ENCODE measurements around the gene DOCK7.

DOCK7 gene

DNA sequence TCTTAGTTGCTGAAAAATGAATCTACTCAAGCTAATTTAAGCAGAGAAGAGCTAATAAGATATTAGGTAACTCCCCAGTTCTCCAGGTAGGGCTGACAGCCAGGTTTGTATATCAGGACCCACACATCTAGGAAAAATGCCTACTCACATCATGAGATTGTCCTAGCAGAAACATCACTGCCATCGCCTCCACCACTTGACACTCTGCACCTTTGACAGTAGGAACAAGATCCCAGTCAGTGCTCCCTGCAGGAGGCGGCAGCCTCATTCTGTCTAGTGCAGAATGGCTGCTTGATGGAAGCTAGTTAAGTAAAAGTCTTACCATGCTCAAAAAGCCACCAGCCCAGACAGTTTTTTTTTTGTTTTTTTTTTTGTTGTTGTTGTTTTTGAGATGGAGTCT lies 282.9 kb downstream of the DOCK7 start:
- Histone ChIP-seq H3K36me3 (ENCODE audit: control insufficient read depth, low read length) (no peaks in the 10 kb centered on the region), H3F3A (ENCODE audit: control insufficient read depth, insufficient read depth) (no peaks in the 10 kb centered on the region), H4K20me1 (ENCODE audit: control insufficient read depth, insufficient read depth, low read depth, low read length) (no peaks in the 10 kb centered on the region), H3K27ac (ENCODE audit: low read depth, low read length) (no peak overlapping the region), H3K27me3 (ENCODE audit: control insufficient read depth, low read length) (no peaks in the 10 kb centered on the region), H3K4me2 (ENCODE audit: low read length) (no peak overlapping the region), H3K4me3 (ENCODE audit: low read length) (no peak overlapping the region), H3K9me2 (replicated peaks; ENCODE audit: control insufficient read depth, low read length) (no peaks in the 10 kb centered on the region), H3K79me2 (ENCODE audit: control insufficient read depth, low read length) (no peaks in the 10 kb centered on the region), H3K9me3 (ENCODE audit: control insufficient read depth, insufficient read depth, low read length) (no peaks in the 10 kb centered on the region), H3K4me1 (ENCODE audit: control insufficient read depth, low read length) (no peaks in the 10 kb centered on the region)
- TF ChIP-seq CTCF (IDR thresholded peaks at IDR 0.05; ENCODE audit: low read depth, low read length, poor library complexity, severe bottlenecking) (no peak), EZH2phosphoT487 (IDR thresholded peaks at IDR 0.05; ENCODE audit: borderline replicate concordance, low read length) (no peak)

Data from DOHH2 (cell line).